ENCODE measurements around the gene S100A13. TPM values are rescaled to one million over a fixed set of nuclear protein-coding genes. Genes with fewer than 3 reads are reported as not detected.
A peak's percentile ranks its signal among the peaks of the same experiment; 100 is the strongest.

S100A13 gene
- total RNA-seq, 1 donor from 2014 or later: 44.5 TPM

- FAIRE-seq: no peak
Measured at GRCh38 chr1:153639280-153639679, 12.0 kb upstream of the S100A13 start.

GRCh38 chr1:153638261-153638660, 11.0 kb upstream of the S100A13 start:
- no peaks in the 10 kb centered on the region for H3K27me3 ChIP-seq (ENCODE audit: control insufficient read depth, insufficient read depth, low read length)
- H3K4me3 ChIP-seq (ENCODE audit: low read depth, low read length): no peak overlapping the region
- DNase-seq (ENCODE audit: low read depth) (no peak), FAIRE-seq (no peak)
- no peak for TF ChIP-seq CTCF (IDR thresholded peaks at IDR 0.05; ENCODE audit: insufficient read depth, low read length, severe bottlenecking)
- peaks cover 25% of the 10 kb centered on the region for H3K36me3 ChIP-seq (ENCODE audit: control insufficient read depth, insufficient read depth, low read length)

More at GRCh38 chr1:153639280-153639679, 12.0 kb upstream of the S100A13 start:
- no peak for TF ChIP-seq CTCF (IDR thresholded peaks at IDR 0.05; ENCODE audit: insufficient read depth, low read length, severe bottlenecking)
- H3K27me3 ChIP-seq (ENCODE audit: control insufficient read depth, insufficient read depth, low read length): no peaks in the 10 kb centered on the region
- H3K4me3 ChIP-seq (ENCODE audit: low read depth, low read length): no peak overlapping the region
- H3K36me3 ChIP-seq (ENCODE audit: control insufficient read depth, insufficient read depth, low read length): peaks cover 29% of the 10 kb centered on the region
- no peak for DNase-seq (ENCODE audit: low read depth)

GRCh38 chr1:153636312-153636711, 9.0 kb upstream of the S100A13 start:
- no peak for FAIRE-seq
- no peak overlapping the region for H3K4me3 ChIP-seq (ENCODE audit: low read depth, low read length)

GRCh38 chr1:153635872-153636271, 8.6 kb upstream of the S100A13 start:
- DNase-seq (ENCODE audit: low read depth) (no peak), FAIRE-seq (no peak)
- no peak for TF ChIP-seq CTCF (IDR thresholded peaks at IDR 0.05; ENCODE audit: insufficient read depth, low read length, severe bottlenecking)
- peaks cover 16% of the 10 kb centered on the region for H3K36me3 ChIP-seq (ENCODE audit: control insufficient read depth, insufficient read depth, low read length)
- no peaks in the 10 kb centered on the region for H3K27me3 ChIP-seq (ENCODE audit: control insufficient read depth, insufficient read depth, low read length)
- no peak overlapping the region for H3K4me3 ChIP-seq (ENCODE audit: low read depth, low read length)

More at GRCh38 chr1:153636312-153636711, 9.0 kb upstream of the S100A13 start:
- DNase-seq (ENCODE audit: low read depth): no peak
- TF ChIP-seq CTCF (IDR thresholded peaks at IDR 0.05; ENCODE audit: insufficient read depth, low read length, severe bottlenecking): no peak
- H3K36me3 ChIP-seq (ENCODE audit: control insufficient read depth, insufficient read depth, low read length): peaks cover 16% of the 10 kb centered on the region
- H3K27me3 ChIP-seq (ENCODE audit: control insufficient read depth, insufficient read depth, low read length): no peaks in the 10 kb centered on the region

GRCh38 chr1:153633754-153634665, 6.7 kb upstream of the S100A13 start, which contains the start of gene CHTOP:
TSS of gene CHTOP (plus strand) at chr1:153634066. CDS start at chr1:153636589, 2,523 bp downstream.
- no peak for TF ChIP-seq CTCF (IDR thresholded peaks at IDR 0.05; ENCODE audit: insufficient read depth, low read length, severe bottlenecking)
- DNase-seq (ENCODE audit: low read depth) (peak; percentile 97), FAIRE-seq (no peak)
- Histone ChIP-seq H3K27me3 (ENCODE audit: control insufficient read depth, insufficient read depth, low read length) (no peaks in the 10 kb centered on the region), H3K4me3 (ENCODE audit: low read depth, low read length) (peak within 1 kb of the TSS; percentile 71), H3K36me3 (ENCODE audit: control insufficient read depth, insufficient read depth, low read length) (peaks cover 12% of the 10 kb centered on the region)
